Measurements from ENCODE around the gene ARFGEF2.

Gene ARFGEF2

DNA sequence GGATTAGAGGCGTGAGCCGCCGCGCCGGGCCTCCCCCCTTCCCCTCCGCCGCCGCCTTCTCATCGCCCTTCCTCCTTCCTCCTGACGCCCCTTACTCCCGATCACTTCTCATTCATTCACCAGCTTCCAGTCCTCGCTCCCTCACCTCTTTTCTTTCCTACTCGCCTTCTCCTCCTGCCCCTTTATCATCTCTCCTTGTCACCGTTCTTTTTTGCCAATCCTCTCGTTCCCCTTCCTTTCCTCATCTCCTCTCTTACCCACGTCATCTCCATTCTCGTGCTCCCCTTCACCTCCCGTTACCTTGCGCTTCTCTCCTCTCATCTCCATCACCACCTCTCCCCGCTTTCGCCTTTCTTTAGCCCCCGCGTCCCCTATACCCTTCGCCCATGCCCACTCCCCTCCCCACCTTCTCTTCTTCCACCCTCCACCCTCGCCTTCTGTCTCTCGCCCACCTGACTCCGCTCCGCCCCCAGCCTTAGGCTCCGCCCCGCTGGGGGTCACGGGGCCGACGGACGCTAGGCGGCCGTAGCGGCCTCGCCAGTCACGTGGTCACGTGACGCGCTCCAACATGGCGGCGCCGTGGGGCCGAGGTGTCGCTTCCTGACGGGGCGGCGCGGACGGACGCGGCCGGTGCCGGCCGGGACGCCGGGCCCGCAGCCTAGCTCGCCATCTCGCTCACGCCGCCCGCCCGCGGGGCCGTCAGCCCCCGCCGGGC lies at the start of gene ARFGEF2:
TSS of gene ARFGEF2 (plus strand) at position 544 of the 715 bp plus-strand sequence. CDS start 179 bp downstream, outside the sequence.
- TF ChIP-seq ZNF384 (IDR thresholded peaks at IDR 0.05) (no peak), FOXA1 (IDR thresholded peaks at IDR 0.05) (no peak), FOXK2 (IDR thresholded peaks at IDR 0.05) (no peak), CTBP1 (IDR thresholded peaks at IDR 0.05; ENCODE audit: borderline replicate concordance) (peak; percentile 62; the same call in 1 of the 2 replicates), SUZ12 (IDR thresholded peaks at IDR 0.05) (no peak), NFRKB (IDR thresholded peaks at IDR 0.05) (no peak), FOXM1 (IDR thresholded peaks at IDR 0.05; ENCODE audit: borderline replicate concordance) (no peak), ELF4 (IDR thresholded peaks at IDR 0.05) (no peak), L3MBTL2 (conservative IDR thresholded peaks at IDR 0.05) (peak; percentile 78), HDGF (IDR thresholded peaks at IDR 0.05; ENCODE audit: borderline replicate concordance) (no peak), ARNT (IDR thresholded peaks at IDR 0.05) (peak; percentile 57; the same call in 1 of the 2 replicates)
- TF ChIP-seq, protein P1, sequence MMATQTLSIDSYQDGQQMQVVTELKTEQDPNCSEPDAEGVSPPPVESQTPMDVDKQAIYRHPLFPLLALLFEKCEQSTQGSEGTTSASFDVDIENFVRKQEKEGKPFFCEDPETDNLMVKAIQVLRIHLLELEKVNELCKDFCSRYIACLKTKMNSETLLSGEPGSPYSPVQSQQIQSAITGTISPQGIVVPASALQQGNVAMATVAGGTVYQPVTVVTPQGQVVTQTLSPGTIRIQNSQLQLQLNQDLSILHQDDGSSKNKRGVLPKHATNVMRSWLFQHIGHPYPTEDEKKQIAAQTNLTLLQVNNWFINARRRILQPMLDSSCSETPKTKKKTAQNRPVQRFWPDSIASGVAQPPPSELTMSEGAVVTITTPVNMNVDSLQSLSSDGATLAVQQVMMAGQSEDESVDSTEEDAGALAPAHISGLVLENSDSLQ (IDR thresholded peaks at IDR 0.05): peak; percentile 62
- ChIA-PET CTCF (interaction anchor here (1.0 kb wide), 1 partner anchor 301 kb away, joined by 3 read pairs; no protein-coding TSS in a partner anchor), POLR2A (interaction anchor here (0.6 to 1.4 kb wide), 3 partner anchors 17 to 63 kb away, joined by 3 to 4 read pairs (median 3); no protein-coding TSS in a partner anchor)
- peak; percentile 96 for DNase-seq (ENCODE audit: extremely low spot score)

DNA sequence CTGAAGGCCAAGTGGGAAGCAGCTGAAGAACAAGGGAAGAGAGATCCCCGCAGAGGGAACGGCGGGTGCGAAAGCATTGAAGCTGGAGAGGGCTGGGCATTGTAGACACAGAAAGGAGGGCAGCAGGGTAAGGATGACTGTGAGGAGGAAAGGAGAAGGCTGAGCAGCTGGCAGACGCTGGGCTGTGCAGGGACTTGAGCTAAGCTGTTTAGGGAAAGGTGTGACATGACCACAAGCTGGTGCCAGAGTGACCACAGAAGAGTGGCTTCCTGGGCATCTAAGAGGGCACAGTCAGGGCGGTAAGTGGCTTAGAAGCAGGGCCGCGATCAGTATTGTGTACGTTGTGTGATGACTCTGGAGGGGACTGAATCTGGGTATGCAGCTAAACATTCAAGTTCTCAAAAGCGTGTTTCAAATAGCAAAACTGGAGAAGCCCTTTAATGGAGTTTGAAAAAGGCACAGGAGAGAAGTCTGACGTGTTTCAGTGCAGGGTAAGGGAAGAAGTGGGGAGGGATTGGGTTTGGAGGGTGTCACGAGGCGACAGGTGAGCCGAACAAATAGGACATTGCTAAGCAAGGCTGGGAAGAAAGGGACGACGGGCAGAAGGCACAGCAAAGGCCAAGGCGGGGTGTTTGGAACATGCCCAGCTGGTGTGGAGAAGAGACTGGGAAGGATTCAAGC lies 46.1 kb upstream of the ARFGEF2 start:
- CTCF ChIA-PET: no interaction called here
- DNase-seq (ENCODE audit: extremely low spot score): no peak
- POLR2A ChIA-PET: no interaction called here
- TF ChIP-seq LEF1 (IDR thresholded peaks at IDR 0.05; ENCODE audit: borderline replicate concordance) (no peak), ARNT (IDR thresholded peaks at IDR 0.05) (no peak), SP1 (IDR thresholded peaks at IDR 0.05) (no peak), NFRKB (IDR thresholded peaks at IDR 0.05) (no peak), HDGF (IDR thresholded peaks at IDR 0.05; ENCODE audit: borderline replicate concordance) (no peak), FOXA1 (IDR thresholded peaks at IDR 0.05) (no peak), FOXM1 (IDR thresholded peaks at IDR 0.05; ENCODE audit: borderline replicate concordance) (no peak), SUZ12 (IDR thresholded peaks at IDR 0.05) (no peak), ZNF384 (IDR thresholded peaks at IDR 0.05) (no peak), TARDBP (IDR thresholded peaks at IDR 0.05) (no peak), ELF4 (IDR thresholded peaks at IDR 0.05) (no peak), FOXK2 (IDR thresholded peaks at IDR 0.05) (no peak), CTBP1 (IDR thresholded peaks at IDR 0.05; ENCODE audit: borderline replicate concordance) (no peak), L3MBTL2 (conservative IDR thresholded peaks at IDR 0.05) (no peak), BHLHE40 (IDR thresholded peaks at IDR 0.05; ENCODE audit: borderline replicate concordance) (no peak)
- TF ChIP-seq, protein P1 (IDR thresholded peaks at IDR 0.05): no peak

DNA sequence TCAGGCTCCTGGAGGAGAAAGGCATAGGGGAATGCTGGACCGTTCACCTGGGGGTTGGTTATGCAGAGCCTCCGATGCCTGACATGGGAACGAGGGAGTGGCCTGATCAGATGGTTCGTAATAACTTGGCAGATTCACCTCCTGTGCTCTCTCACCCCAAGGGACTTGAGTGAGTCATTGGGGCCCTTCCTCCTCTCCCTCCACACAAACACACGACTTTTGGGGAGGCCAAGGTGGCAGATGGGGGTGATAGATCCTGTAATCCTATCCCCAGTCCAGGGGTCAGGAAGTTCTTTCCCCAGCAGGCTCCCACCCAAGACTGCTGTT lies 45.6 kb upstream of the ARFGEF2 start:
- ChIA-PET CTCF (no interaction called here), POLR2A (no interaction called here)
- TF ChIP-seq TARDBP (IDR thresholded peaks at IDR 0.05): no peak
- TF ChIP-seq ZNF384 (IDR thresholded peaks at IDR 0.05): no peak
- TF ChIP-seq FOXA1 (IDR thresholded peaks at IDR 0.05): no peak
- no peak for TF ChIP-seq NFRKB (IDR thresholded peaks at IDR 0.05)
- TF ChIP-seq FOXK2 (IDR thresholded peaks at IDR 0.05): no peak
- no peak for DNase-seq (ENCODE audit: extremely low spot score)

DNA sequence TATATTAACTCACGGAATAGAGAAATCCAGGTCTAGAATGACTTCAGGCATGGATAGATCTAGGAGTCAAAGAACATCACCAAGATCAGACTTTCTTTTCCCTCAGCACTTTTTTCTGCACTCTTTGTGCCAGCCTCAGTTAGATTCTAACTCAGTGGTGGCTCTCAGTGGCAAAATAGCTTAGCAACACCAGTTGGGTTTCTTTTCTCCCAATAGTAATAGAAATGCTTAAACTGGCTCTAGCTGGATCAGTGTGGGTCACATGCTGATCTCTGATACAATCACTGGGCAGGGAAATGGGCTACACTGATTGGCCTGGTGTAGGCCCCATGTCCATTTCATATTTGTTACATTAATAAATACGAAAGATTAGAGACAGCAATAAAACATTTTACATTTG lies 44.2 kb upstream of the ARFGEF2 start:
- TF ChIP-seq, protein P1 (IDR thresholded peaks at IDR 0.05): no peak
- TF ChIP-seq SUZ12 (IDR thresholded peaks at IDR 0.05): no peak
- no peak for TF ChIP-seq ZNF384 (IDR thresholded peaks at IDR 0.05)
- TF ChIP-seq NFRKB (IDR thresholded peaks at IDR 0.05): no peak
- no peak for TF ChIP-seq FOXK2 (IDR thresholded peaks at IDR 0.05)
- no peak for TF ChIP-seq SP1 (IDR thresholded peaks at IDR 0.05)
- no peak for TF ChIP-seq FOXA1 (IDR thresholded peaks at IDR 0.05)
- TF ChIP-seq CTBP1 (IDR thresholded peaks at IDR 0.05; ENCODE audit: borderline replicate concordance): no peak
- TF ChIP-seq ELF4 (IDR thresholded peaks at IDR 0.05): no peak
- TF ChIP-seq BHLHE40 (IDR thresholded peaks at IDR 0.05; ENCODE audit: borderline replicate concordance): no peak
- no peak for TF ChIP-seq LEF1 (IDR thresholded peaks at IDR 0.05; ENCODE audit: borderline replicate concordance)
- CTCF ChIA-PET: interaction anchor here (1.0 kb wide), 1 partner anchor 220 kb away, joined by 4 read pairs; no protein-coding TSS in a partner anchor
- no peak for DNase-seq (ENCODE audit: extremely low spot score)
- POLR2A ChIA-PET: interaction anchor here (1.0 kb wide), 1 partner anchor 220 kb away, joined by 3 read pairs; no protein-coding TSS in a partner anchor

DNA sequence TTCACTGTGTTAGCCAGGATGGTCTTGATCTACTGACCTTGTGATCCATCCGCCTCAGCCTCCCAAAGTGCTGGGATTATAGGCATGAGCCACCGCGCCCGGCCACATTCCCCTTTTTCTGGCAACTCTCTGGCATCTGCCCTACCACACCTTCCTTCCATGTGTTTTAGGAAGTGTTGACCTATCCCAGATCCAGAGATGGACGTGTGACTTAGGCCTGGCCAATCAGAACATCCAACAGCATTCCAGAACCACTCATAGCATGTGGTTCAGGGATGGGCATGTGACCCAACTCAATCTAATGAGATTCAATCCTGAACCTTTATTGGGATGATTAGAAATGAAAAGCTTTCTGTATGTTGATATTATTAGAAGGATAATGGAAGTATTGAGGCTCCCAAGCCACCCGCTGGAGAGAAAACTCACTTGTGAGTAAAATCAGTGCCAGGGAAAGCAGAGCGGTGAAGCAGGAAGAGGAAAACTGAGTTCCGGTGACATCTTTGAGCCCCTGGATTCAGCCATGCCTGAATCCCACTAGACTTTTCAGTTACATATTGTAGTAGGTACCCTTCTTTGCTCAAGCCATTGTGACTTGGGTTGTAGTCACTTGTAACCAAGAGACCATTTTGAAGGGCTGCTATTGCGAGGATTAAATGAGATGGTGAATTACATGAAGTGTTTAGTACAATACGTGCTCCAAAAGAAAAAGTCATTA lies 42.8 kb upstream of the ARFGEF2 start:
- POLR2A ChIA-PET: no interaction called here
- DNase-seq (ENCODE audit: extremely low spot score): no peak
- CTCF ChIA-PET: interaction anchor here (0.7 kb wide), 1 partner anchor 179 kb away, joined by 3 read pairs; no protein-coding TSS in a partner anchor
- TF ChIP-seq SUZ12 (IDR thresholded peaks at IDR 0.05): no peak
- no peak for TF ChIP-seq FOXA1 (IDR thresholded peaks at IDR 0.05)
- no peak for TF ChIP-seq TARDBP (IDR thresholded peaks at IDR 0.05)
- no peak for TF ChIP-seq FOXK2 (IDR thresholded peaks at IDR 0.05)
- TF ChIP-seq L3MBTL2 (conservative IDR thresholded peaks at IDR 0.05): no peak
- TF ChIP-seq ARNT (IDR thresholded peaks at IDR 0.05): no peak
- no peak for TF ChIP-seq FOXM1 (IDR thresholded peaks at IDR 0.05; ENCODE audit: borderline replicate concordance)
- no peak for TF ChIP-seq ELF4 (IDR thresholded peaks at IDR 0.05)

Measured in HEK293T (cell line).